HAP-1 (cell line): ENCODE results near the gene WBP2.
"Not testable (repeated sequence)": the region's sequence is repeated elsewhere in the genome, so short reads cannot be mapped to it uniquely, and the experiment has no call there.

Experiments
- DNase-seq, 2 experiments: peaks; one replicate each; pipeline ENCODE4 v3.0.0-alpha.2; 2016 to 2020; ENCODE audit warnings: low spot score in 2 of 2
- H3K27me3 ChIP-seq: fragments of 250-450 bp; sonication (Bioruptor Pico); 2 replicates; pipeline ENCODE4 v1.5.1; 2020; ENCODE audit warnings: low read depth, mild to moderate bottlenecking, moderate library complexity
- H3K36me3 ChIP-seq: fragments of 250-450 bp; sonication (Bioruptor Pico); replicated peaks from 2 replicates; pipeline ENCODE4 v1.5.1; 2020; ENCODE audit warnings: mild to moderate bottlenecking
- H3K4me1 ChIP-seq: fragments of 250-450 bp; sonication (Bioruptor Pico); 2 replicates; pipeline ENCODE4 v1.5.1; 2020; ENCODE audit warnings: mild to moderate bottlenecking
- H3K4me3 ChIP-seq: fragments of 250-450 bp; sonication (Bioruptor Pico); 2 replicates; pipeline ENCODE4 v1.5.1; 2020; ENCODE audit warnings: mild to moderate bottlenecking, moderate library complexity
- H3K9me3 ChIP-seq: fragments of 250-450 bp; sonication (Bioruptor Pico); 2 replicates; pipeline ENCODE4 v1.5.1; 2020; ENCODE audit warnings: mild to moderate bottlenecking, moderate library complexity
- in situ Hi-C: fragments of 300-500 bp; cut with MboI; formaldehyde crosslinking; loops from 3 replicates; pipeline ENCODE4 v1.14.3; 2020; ENCODE audit warnings: low sequenced_read_pairs, inconsistent platforms, mixed read lengths

Gene WBP2

GRCh38 chr17:75820094-75821080, 34.7 kb downstream of the WBP2 start:
- no peaks in the 10 kb centered on the region for H3K4me1 ChIP-seq
- no peak for DNase-seq
- H3K9me3 ChIP-seq: no peaks in the 10 kb centered on the region
- no peak overlapping the region for H3K4me3 ChIP-seq
- peaks cover 79% of the 10 kb centered on the region for H3K36me3 ChIP-seq
- H3K27me3 ChIP-seq: no peaks in the 10 kb centered on the region
- in situ Hi-C loops: no loop called here

GRCh38 chr17:75819678-75820077, 35.5 kb downstream of the WBP2 start:
- H3K36me3 ChIP-seq: peaks cover 85% of the 10 kb centered on the region
- in situ Hi-C loops: no loop called here
- H3K9me3 ChIP-seq: no peaks in the 10 kb centered on the region
- H3K27me3 ChIP-seq: no peaks in the 10 kb centered on the region
- DNase-seq: no peak
- no peaks in the 10 kb centered on the region for H3K4me1 ChIP-seq
- H3K4me3 ChIP-seq: no peak overlapping the region

- peaks cover 83% of the 10 kb centered on the region for H3K36me3 ChIP-seq
These were observed 36.0 kb downstream of the WBP2 start for GRCh38 chr17:75819116-75819515.

GRCh38 chr17:75818326-75818885, 36.7 kb downstream of the WBP2 start:
- no peak for DNase-seq
- Histone ChIP-seq H3K36me3 (peaks cover 82% of the 10 kb centered on the region), H3K9me3 (no peaks in the 10 kb centered on the region), H3K4me1 (no peaks in the 10 kb centered on the region), H3K27me3 (no peaks in the 10 kb centered on the region), H3K4me3 (no peak overlapping the region)
- in situ Hi-C loops: no loop called here

More at GRCh38 chr17:75819116-75819515, 36.0 kb downstream of the WBP2 start:
- DNase-seq: no peak
- H3K4me3 ChIP-seq: no peak overlapping the region
- H3K9me3 ChIP-seq: no peaks in the 10 kb centered on the region
- no peaks in the 10 kb centered on the region for H3K27me3 ChIP-seq
- in situ Hi-C loops: no loop called here
- H3K4me1 ChIP-seq: no peaks in the 10 kb centered on the region

- Histone ChIP-seq H3K4me1 (no peaks in the 10 kb centered on the region), H3K36me3 (peaks cover 85% of the 10 kb centered on the region), H3K27me3 (no peaks in the 10 kb centered on the region), H3K4me3 (no peak overlapping the region), H3K9me3 (no peaks in the 10 kb centered on the region)
- in situ Hi-C loops: no loop called here
- no peak for DNase-seq
These were observed 37.6 kb downstream of the WBP2 start for GRCh38 chr17:75817571-75817970.

GRCh38 chr17:75816693-75817092, 38.4 kb downstream of the WBP2 start:
- Histone ChIP-seq H3K4me3 (no peak overlapping the region), H3K4me1 (no peaks in the 10 kb centered on the region), H3K9me3 (no peaks in the 10 kb centered on the region), H3K27me3 (no peaks in the 10 kb centered on the region), H3K36me3 (peaks cover 85% of the 10 kb centered on the region)
- in situ Hi-C loops: no loop called here
- DNase-seq: no peak

- DNase-seq: no peak
- in situ Hi-C loops: no loop called here
- H3K4me3 ChIP-seq: no peak overlapping the region
- H3K4me1 ChIP-seq: no peaks in the 10 kb centered on the region
- peaks cover 82% of the 10 kb centered on the region for H3K36me3 ChIP-seq
- H3K9me3 ChIP-seq: no peaks in the 10 kb centered on the region
- H3K27me3 ChIP-seq: no peaks in the 10 kb centered on the region
These were observed 39.7 kb downstream of the WBP2 start for GRCh38 chr17:75815399-75815798.

GRCh38 chr17:75814900-75815373, 40.2 kb downstream of the WBP2 start:
- Histone ChIP-seq H3K9me3 (no peaks in the 10 kb centered on the region), H3K4me1 (no peaks in the 10 kb centered on the region), H3K36me3 (peaks cover 82% of the 10 kb centered on the region), H3K4me3 (no peak overlapping the region), H3K27me3 (no peaks in the 10 kb centered on the region)
- in situ Hi-C loops: no loop called here
- no peak for DNase-seq

- in situ Hi-C loops: no loop called here
- Histone ChIP-seq H3K4me1 (no peaks in the 10 kb centered on the region), H3K4me3 (no peak overlapping the region), H3K36me3 (peaks cover 76% of the 10 kb centered on the region), H3K27me3 (no peaks in the 10 kb centered on the region), H3K9me3 (no peaks in the 10 kb centered on the region)
- no peak for DNase-seq
These were observed 41.1 kb downstream of the WBP2 start for GRCh38 chr17:75814021-75814395.

GRCh38 chr17:75813081-75814020, 41.8 kb downstream of the WBP2 start:
- H3K36me3 ChIP-seq: peaks cover 70% of the 10 kb centered on the region
- no peaks in the 10 kb centered on the region for H3K9me3 ChIP-seq
- no peaks in the 10 kb centered on the region for H3K27me3 ChIP-seq
- H3K4me3 ChIP-seq: no peak overlapping the region
- no peaks in the 10 kb centered on the region; the same call in 1 of the 2 replicates for H3K4me1 ChIP-seq
- DNase-seq: no peak
- in situ Hi-C loops: no loop called here

GRCh38 chr17:75812096-75813013, 42.8 kb downstream of the WBP2 start:
- in situ Hi-C loops: no loop called here
- DNase-seq: no peak
- Histone ChIP-seq H3K9me3 (no peaks in the 10 kb centered on the region), H3K4me1 (no peaks in the 10 kb centered on the region; the same call in 1 of the 2 replicates), H3K27me3 (no peaks in the 10 kb centered on the region), H3K4me3 (no peak overlapping the region), H3K36me3 (peaks cover 64% of the 10 kb centered on the region)

- DNase-seq: no peak
- peaks cover 57% of the 10 kb centered on the region for H3K36me3 ChIP-seq
- no peaks in the 10 kb centered on the region for H3K27me3 ChIP-seq
- in situ Hi-C loops: no loop called here
- H3K4me1 ChIP-seq: no peaks in the 10 kb centered on the region; the same call in 1 of the 2 replicates
- no peaks in the 10 kb centered on the region for H3K9me3 ChIP-seq
- H3K4me3 ChIP-seq: no peak overlapping the region
These were observed 44.0 kb downstream of the WBP2 start for GRCh38 chr17:75811174-75811573.

GRCh38 chr17:75810756-75811155, 44.4 kb downstream of the WBP2 start:
- H3K9me3 ChIP-seq, H3K4me3 ChIP-seq, H3K27me3 ChIP-seq, H3K4me1 ChIP-seq, DNase-seq, in situ Hi-C loops: not testable (repeated sequence)
- peaks cover 54% of the 10 kb centered on the region for H3K36me3 ChIP-seq
